GM08714 (cell line): ENCODE data around the gene CACNB4.
"Not testable (repeated sequence)": the region's sequence is repeated elsewhere in the genome, so short reads cannot be mapped to it uniquely, and the experiment has no call there.

ENCODE experiments used
- H3K4me3 ChIP-seq: fragments of 200-500 bp; sonication (Bioruptor generic); 2 replicates; pipeline ENCODE4 v1.5.1; 2014; ENCODE audit warnings: mild to moderate bottlenecking, low read length, inconsistent platforms
- ZNF274 ChIP-seq: IDR thresholded peaks from 2 replicates; pipeline ENCODE4 v1.6.1; 2012; ENCODE audit warnings: mild to moderate bottlenecking, low read depth, low read length

CACNB4 gene

DNA sequence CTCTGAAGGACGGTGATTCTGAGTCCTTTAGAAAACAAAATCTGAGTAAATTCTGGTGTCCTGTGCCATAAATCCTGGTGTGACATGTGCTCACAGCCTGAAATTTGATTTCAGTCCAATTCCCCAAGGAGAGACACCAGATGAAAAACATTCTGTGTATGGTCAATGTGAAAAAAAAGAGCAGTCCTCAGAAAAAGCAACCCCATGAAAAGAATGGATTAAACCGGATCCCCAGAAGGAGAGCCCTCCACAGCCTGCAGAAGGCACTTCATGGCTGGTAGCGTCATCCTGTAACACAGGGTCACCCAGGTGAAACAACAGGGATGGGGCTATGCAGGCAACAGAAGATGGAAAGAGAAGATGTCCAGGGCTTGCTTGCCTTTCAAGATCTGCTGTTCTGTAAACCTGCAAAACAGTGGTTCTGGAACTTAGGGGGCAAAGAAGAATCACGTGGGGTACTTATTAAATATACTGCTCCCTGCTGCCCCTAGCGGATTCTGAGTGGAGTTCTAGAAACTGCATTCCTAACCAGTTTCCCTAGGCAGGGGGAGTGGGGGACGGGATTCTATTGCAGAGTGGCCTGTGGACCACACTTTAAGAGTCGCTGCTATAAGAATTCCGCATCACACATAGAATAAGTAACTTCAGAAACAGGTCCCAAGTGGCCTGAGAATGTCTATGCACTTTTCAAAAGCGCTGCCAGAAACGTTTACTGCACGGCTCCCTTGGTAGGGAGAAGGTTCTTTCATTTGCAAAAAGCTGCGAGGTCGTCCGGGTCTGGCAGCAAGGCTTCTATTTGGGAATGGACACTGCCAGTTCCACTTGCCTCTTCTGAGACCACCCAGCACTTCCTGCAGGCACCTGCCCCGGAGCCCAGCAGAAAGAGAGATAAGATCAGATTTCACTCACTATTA lies 151.7 kb downstream of the CACNB4 start:
- peak overlapping the region; percentile 13; the same call in 1 of the 2 replicates for H3K4me3 ChIP-seq
- no peak for TF ChIP-seq ZNF274

DNA sequence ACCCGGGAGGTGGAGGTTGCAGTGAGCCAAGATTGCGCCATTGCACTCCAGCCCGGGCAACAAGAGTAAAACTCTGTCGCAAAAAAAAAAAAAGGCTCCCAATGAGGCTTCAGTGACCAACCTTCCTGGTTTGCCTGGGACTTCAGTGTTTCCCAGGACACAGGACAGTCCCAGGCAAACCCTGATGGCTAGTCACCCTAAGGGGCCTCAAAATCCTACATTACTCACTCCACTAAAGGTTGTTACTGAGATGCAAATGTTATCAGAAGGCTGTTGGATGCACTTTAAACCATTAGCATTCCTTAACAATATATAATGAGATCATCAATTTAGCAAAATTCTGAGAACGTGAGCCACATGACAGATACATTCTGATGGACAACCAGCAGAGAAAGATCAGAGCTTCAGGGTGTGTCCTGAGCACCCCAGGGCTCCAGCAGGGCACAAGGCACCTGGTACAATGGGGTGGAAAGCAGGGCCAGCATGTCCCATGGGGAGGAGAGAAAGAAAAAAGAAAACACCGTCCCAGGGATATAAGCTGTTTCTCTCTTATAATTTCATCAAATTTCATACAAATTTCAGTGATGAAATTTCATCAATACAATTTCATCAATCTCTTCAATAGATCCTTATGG lies 152.5 kb downstream of the CACNB4 start:
- no peak overlapping the region for H3K4me3 ChIP-seq
- TF ChIP-seq ZNF274 = no peak

DNA sequence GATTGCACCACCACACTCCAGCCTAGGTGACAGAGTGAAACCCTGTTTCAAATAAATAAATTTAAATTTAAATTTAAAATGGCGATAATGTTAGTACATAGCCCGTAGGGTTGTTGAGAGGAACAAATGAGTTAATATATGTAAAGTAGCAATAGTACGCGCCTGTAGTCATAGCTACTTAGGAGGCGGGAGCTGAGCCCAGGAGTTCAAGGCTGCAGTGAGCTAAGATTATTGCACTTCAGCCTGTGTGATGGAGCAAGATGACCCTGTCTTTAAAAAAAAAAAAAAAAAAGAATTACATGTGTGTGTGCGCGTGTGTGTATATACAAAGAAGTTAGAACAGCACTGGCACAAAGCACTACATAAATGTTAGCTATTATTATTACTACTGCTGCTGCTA lies 153.2 kb downstream of the CACNB4 start:
- no peak overlapping the region for H3K4me3 ChIP-seq
- no peak for TF ChIP-seq ZNF274

DNA sequence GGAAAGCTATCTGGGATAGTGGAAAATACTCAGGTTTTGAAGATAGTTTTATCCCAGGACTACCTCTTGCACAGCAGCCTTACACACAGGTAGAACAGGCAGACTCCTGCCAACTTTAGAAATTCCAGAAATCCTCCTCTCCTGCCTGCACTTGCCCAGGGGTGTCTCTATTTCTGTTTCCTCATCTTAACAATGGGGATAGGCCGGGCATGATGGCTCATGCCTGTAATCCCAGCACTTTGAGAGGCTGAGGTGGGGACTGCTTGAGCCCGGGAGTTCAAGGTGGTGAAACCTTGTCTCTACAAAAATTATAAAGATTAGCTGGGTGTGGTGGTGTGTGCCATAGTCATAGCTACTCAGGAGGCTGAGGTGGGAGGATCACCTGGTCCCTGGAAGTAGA lies 153.7 kb downstream of the CACNB4 start:
- TF ChIP-seq ZNF274 = no peak
- H3K4me3 ChIP-seq = no peak overlapping the region

DNA sequence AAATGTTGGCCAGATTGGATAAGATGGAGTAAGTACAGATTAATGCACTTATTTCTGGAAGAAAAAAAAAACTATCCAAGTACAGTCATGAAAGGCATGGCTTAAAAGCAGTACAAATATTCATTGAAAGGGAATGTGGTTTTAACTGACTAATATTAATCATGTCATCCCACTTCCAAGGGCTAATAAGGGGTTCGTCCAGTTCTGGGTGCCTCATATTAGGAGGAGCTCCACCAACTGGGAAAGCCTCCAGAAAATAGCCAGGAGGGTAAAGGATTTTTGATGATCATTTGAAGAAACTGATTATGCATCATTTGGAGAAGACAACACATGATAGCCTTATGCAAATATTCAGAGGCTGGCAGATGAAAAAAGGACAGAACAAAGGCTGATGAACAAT lies 155.4 kb downstream of the CACNB4 start:
- no peak overlapping the region for H3K4me3 ChIP-seq
- TF ChIP-seq ZNF274 = no peak

DNA sequence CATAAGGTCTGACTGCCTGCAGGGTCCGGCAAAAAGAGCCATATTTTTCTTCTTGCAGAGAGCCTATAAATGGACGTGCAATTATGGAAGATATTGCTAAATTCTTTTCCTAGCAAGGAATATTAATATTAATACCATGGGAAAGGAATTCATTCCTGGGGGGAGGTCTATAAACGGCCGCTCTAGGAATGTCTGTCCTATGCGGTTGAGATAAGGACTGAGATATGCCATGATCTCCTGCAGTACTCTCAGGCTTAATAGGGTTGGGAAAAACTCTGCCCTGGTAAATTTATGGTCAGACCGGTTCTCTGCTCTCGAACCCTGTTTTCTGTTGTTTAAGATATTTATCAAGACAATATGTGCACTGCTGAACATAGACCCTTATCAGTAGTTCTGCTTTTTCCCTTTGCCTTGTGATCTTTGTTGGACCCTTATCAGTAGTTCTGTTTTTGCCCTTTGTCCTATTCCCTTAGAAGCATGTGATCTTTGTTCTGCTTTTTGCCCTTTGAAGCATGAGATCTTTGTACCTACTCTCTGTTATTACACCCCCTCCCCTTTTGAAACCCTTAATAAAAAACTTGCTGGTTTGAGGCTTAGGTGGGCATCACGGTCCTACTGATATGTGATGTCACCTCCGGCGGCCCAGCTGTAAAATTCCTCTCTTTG lies 156.2 kb downstream of the CACNB4 start:
- H3K4me3 ChIP-seq = not testable (repeated sequence)

DNA sequence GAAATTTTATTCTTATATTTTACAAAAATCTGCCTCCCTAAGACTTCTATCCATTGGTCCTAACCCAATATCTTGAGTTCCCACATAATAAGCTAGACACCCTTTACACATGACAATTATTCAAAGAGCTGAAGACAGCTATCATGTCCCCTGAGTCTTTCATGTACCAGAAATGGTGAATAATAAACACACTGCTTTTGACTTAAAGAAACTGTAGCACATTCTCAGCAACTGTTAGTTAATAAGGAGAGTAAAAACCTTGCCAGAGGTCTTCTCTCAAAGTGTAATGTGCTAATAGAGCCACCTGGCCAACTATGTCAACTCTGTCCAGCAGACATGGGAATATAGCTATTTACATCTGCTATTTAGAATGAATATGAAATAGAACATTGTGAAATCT lies 160.9 kb downstream of the CACNB4 start:
- no peak overlapping the region for H3K4me3 ChIP-seq
- no peak for TF ChIP-seq ZNF274

DNA sequence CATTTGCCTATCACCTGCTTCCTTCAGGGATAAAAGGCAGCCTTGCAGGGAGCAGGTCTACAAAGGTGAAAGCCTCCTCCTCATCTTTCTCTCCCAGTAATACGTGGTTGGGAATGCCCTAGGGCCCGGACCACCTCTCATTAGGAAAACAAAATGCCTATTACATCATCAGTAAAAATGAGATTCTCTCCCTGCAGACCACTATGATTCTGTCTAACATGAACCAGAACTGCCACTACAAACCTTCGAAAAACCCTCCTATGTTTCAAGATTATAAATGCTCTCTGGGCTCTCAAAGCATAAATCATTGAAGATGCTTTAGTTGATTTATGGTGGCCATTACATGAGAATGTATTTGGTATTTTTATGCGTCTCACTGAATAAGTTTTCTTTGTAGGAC lies 162.2 kb downstream of the CACNB4 start:
- no peak overlapping the region for H3K4me3 ChIP-seq
- no peak for TF ChIP-seq ZNF274

DNA sequence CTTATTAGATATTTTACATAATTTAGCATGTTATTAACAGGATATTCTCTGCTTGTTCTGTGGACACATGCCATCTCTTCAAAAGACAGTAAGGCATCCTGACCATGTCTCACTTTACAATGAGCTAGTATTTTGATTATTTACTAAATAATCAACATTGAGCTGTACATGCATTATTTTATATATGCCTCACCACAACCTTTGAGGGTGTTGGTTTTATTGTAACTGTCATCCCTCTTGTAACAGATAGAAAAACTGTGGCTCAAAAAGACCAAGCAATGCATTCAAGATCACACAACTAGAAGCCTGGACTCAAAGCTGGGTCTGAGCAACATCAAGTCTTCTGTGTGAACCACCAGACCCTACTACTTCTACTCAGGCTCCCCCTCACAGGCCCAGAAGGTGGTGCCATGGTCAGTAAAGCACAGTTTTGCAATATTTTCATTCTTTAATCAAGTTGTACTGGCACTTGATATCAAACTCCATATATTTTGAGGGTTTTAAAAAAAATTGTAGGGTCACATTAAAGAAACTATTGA lies 165.5 kb downstream of the CACNB4 start:
- H3K4me3 ChIP-seq = no peak overlapping the region
- no peak for TF ChIP-seq ZNF274

DNA sequence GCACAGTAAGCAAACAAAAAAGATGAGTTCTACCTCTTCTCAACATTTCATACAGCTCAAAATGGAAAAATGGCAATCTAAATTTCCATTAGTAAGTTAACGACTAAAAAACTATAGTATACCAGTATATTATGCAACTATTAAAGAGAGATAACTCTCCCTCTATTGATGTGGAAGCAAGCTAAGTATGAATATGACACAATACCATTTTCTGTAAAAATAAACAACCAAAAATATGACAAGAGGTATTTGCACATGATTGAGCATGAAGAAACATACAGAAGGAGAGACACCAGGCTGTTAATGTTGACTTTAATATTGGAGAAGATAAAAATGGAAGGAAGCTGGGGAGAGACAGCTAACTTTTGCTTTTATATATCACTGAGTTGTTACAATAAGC lies 167.1 kb downstream of the CACNB4 start:
- H3K4me3 ChIP-seq = no peak overlapping the region
- no peak for TF ChIP-seq ZNF274

DNA sequence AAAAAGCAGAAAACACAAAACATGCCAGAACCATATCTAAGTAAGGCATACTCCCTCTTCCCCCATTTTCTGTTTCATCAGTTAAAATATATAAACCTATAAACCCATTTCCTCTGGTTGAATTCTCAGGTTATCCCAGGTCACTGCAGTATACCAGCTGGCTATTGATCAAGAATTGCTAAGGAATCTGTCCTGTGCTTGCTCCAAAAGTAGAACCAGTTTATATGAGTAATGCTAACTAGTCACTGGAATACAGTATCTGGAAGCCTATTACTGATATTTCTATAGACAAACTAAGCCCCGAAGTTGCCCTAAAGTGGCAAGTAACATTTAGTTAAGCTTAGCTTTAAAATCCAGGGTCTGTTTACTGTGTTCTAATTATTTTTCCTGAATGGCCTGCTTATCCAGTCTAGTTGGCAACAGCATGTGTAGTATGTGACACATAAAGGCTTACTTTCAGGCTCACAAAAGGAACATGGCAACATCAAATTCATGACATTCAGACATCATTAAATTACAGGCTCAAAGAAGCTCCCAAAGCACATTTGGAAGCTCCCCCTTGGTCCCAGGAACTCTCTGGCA lies 167.7 kb downstream of the CACNB4 start:
- TF ChIP-seq ZNF274 = no peak
- no peak overlapping the region for H3K4me3 ChIP-seq

DNA sequence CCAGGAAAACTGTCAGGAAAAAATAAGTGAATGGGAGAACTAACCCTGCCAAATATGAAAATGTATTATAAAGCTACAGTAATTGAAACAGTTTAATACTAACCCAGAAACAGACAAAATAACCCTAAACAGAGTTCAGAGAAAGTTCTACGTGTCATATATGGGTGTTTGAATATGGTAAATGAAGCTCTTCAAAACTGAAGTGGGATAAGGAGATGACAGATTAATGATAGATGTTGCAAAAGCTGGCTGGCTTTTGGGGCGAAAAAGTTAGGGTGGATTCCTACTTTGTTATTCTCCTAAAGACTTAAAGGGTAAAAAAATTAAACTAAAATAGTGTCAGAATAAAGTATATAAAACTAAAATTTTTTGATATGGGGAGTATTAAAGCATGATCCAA lies 168.8 kb downstream of the CACNB4 start:
- H3K4me3 ChIP-seq = no peak overlapping the region
- no peak for TF ChIP-seq ZNF274

DNA sequence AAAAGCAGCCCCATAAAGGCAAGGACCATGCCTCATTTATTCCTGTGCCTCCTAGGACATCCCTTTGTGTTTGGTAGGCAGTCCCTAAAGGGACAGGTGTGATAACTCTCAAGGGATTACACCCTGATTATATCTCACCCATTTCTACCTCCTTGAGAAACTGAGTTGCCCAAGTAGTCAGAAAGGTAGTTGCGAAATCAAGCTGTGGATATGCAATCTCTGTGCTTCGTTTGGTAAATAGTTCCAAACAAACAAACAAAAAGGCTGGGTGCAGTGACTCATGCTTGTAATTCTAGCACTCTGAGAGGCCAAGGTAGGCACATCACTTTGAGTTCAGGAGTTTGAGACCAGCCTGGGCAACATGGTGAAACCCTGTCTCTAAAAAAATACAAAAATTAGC lies 170.5 kb downstream of the CACNB4 start:
- TF ChIP-seq ZNF274 = no peak

DNA sequence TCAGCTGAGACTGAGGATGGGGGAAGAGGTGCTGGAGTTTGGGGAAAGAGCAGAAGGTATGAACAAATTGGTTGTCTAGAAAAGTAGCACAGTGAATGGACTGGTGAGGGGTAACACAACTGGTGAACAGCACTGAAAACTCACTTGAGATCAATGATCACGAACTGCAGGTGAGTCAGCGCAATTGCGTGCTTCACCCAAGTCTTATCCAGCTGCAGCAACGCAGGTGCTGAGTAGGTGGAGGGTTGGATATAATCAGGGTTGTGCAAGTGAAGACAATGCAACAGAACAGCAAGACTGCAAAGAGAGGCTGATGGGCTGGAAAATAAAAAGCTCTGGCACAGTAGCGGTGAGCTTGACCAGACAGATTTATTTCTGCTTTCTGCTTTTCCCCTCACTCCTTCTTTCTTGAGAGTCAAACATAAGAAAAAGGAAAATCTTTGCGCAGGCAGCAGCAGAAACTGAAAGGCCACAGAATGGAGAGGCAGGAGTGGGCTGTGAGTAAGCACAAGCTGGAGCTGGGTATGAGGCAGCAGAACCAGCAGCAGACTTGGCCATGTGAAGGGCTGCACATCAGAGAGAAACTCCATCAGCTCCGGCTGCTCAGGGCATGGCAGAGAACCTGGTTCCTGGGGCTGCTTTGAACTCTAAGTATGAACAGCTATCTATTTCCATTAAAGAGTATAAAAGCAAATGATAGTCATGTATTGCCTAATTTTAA lies 171.2 kb downstream of the CACNB4 start:
- no peak for TF ChIP-seq ZNF274

More for the DNA sequence above, 170.5 kb downstream of the CACNB4 start:
- no peak overlapping the region for H3K4me3 ChIP-seq

More for the DNA sequence above, 171.2 kb downstream of the CACNB4 start:
- no peak overlapping the region for H3K4me3 ChIP-seq
